Central memory CD4-positive, alpha-beta T cell (primary cell): ENCODE measurements around the gene MAPK10.
"Not testable (repeated sequence)": the region's sequence is repeated elsewhere in the genome, so short reads cannot be mapped to it uniquely, and the experiment has no call there.

Experiments used
- DNase-seq: peaks from one replicate; pipeline ENCODE4 v3.0.0; 2022

The MAPK10 gene

GRCh38 chr4:86100539-86101215, 259.2 kb downstream of the MAPK10 start:
- no peak for DNase-seq

- DNase-seq = no peak
These were observed 260.5 kb downstream of the MAPK10 start for GRCh38 chr4:86099348-86099747.

- DNase-seq = no peak
These were observed 261.2 kb downstream of the MAPK10 start for GRCh38 chr4:86098691-86099090.

- DNase-seq = no peak
These were observed 263.5 kb downstream of the MAPK10 start for GRCh38 chr4:86096373-86096772.

GRCh38 chr4:86092684-86093083, 267.2 kb downstream of the MAPK10 start:
- no peak for DNase-seq

- DNase-seq = no peak
These were observed 268.7 kb downstream of the MAPK10 start for GRCh38 chr4:86091201-86091600.

GRCh38 chr4:86089781-86090323, 270.0 kb downstream of the MAPK10 start:
- DNase-seq = no peak

GRCh38 chr4:86089053-86089452, 270.8 kb downstream of the MAPK10 start:
- DNase-seq = no peak

GRCh38 chr4:86075796-86076195, 284.1 kb downstream of the MAPK10 start:
- not testable (repeated sequence) for DNase-seq

- no peak for DNase-seq
These were observed 299.5 kb downstream of the MAPK10 start for GRCh38 chr4:86060341-86060740.

GRCh38 chr4:86058621-86059020, 301.2 kb downstream of the MAPK10 start:
- no peak for DNase-seq

GRCh38 chr4:86055898-86056297, 304.0 kb downstream of the MAPK10 start:
- no peak for DNase-seq

GRCh38 chr4:86054286-86055032, 305.4 kb downstream of the MAPK10 start:
- DNase-seq = no peak

GRCh38 chr4:86050496-86050895, 309.4 kb downstream of the MAPK10 start:
- DNase-seq = no peak

- no peak for DNase-seq
These were observed 311.4 kb downstream of the MAPK10 start for GRCh38 chr4:86048426-86048825.

- no peak for DNase-seq
These were observed 315.3 kb downstream of the MAPK10 start for GRCh38 chr4:86044593-86044985.

- no peak for DNase-seq
These were observed 315.9 kb downstream of the MAPK10 start for GRCh38 chr4:86043755-86044592.

GRCh38 chr4:86038037-86038436, 321.8 kb downstream of the MAPK10 start:
- DNase-seq = no peak

- no peak for DNase-seq
These were observed 323.1 kb downstream of the MAPK10 start for GRCh38 chr4:86036736-86037135.

GRCh38 chr4:86035688-86036087, 324.2 kb downstream of the MAPK10 start:
- no peak for DNase-seq

- no peak for DNase-seq
These were observed 325.2 kb downstream of the MAPK10 start for GRCh38 chr4:86034616-86035015.

GRCh38 chr4:86033171-86033570, 326.7 kb downstream of the MAPK10 start:
- no peak for DNase-seq

GRCh38 chr4:86032476-86033022, 327.3 kb downstream of the MAPK10 start:
- no peak for DNase-seq
